HepG2 (cell line): ENCODE measurements around the gene SMARCE1. TPM values are rescaled to one million over a fixed set of nuclear protein-coding genes. Genes with fewer than 3 reads are reported as not detected.
A peak's percentile ranks its signal among the peaks of the same experiment; 100 is the strongest.

Experiments used
- ATAC-seq: fragments of 200-7000 bp; cut with Tn5 transposase; 3 replicates; pipeline ENCODE4 v1.9.1; 2020; ENCODE audit warnings: mild to moderate bottlenecking, moderate library complexity
- Bru-seq: library from RNA; stranded (reverse); fragments of 400-500 nt; gene quantifications from one replicate; lab custom pipeline; 2021; lab: Mats Ljungman, UMichigan
- BruChase-seq, 2 experiments: library from RNA; stranded (reverse); fragments of 400-500 nt; gene quantifications; one replicate each; lab custom pipeline; 2021; lab: Mats Ljungman, UMichigan
- BruUV-seq: library from RNA; stranded (reverse); fragments of 400-500 nt; replicated peaks from 2 replicates; lab custom pipeline; 2021; lab: Mats Ljungman, UMichigan
- CTCF ChIA-PET: fragments of 300-600 bp; formaldehyde crosslinking; extraction: SDS; loops from one replicate; lab custom pipeline; 2021; ENCODE audit warnings: low total read pairs, inconsistent platforms, low intra/inter-chr PET ratio; lab: Yijun Ruan, JAX
- POLR2A ChIA-PET: fragments of 350-600 bp; sonication (Branson Sonifier 250); formaldehyde crosslinking; loops from one replicate; lab custom pipeline; 2020; ENCODE audit warnings: antibody characterized with exemption, inconsistent platforms; lab: Yijun Ruan, JAX
- DNase-seq: peaks from one replicate; pipeline ENCODE4 v3.0.0-alpha.2; 2015; ENCODE audit warnings: low spot score
- FAIRE-seq: peaks from 3 replicates; lab custom pipeline; 2011; peaks lifted over from hg19 to GRCh38; lab: Jason Lieb, UNC
- H2AFZ ChIP-seq: one replicate; pipeline ENCODE4 v1.6.1; 2011; ENCODE audit warnings: low read length, inconsistent platforms
- H3K27ac ChIP-seq: fragments of 300-600 bp; 3 replicates; pipeline ENCODE4 v1.8.0; 2011; ENCODE audit warnings: mixed run types, mild to moderate bottlenecking, mixed read lengths, low read length, inconsistent platforms; ENCODE audit not compliant: insufficient read depth; ENCODE audit errors: extremely low read length
- H3K27me3 ChIP-seq, 2 experiments: fragments of 200-600 bp in 1 of 2; 2 replicates in 1 of 2; 3 replicates in 1 of 2; pipeline versions ENCODE4 v1.6.0 to v1.8.0; 2011; ENCODE audit warnings: low read length in 2 of 2, mild to moderate bottlenecking in 2 of 2, moderate library complexity in 2 of 2, inconsistent platforms in 1 of 2; ENCODE audit not compliant: insufficient read depth in 2 of 2, control insufficient read depth in 1 of 2
- H3K36me3 ChIP-seq, 2 experiments: fragments of 200-600 bp in 1 of 2; replicated peaks in 1 of 2; 2 replicates in 1 of 2; 3 replicates in 1 of 2; pipeline versions ENCODE4 v1.5.1 to v1.8.0; 2011; ENCODE audit warnings: low read length in 2 of 2, inconsistent platforms in 1 of 2; ENCODE audit not compliant: insufficient read depth in 2 of 2, control insufficient read depth in 1 of 2
- H3K4me1 ChIP-seq: 2 replicates; pipeline ENCODE4 v1.5.1; 2012; ENCODE audit warnings: low read length, inconsistent platforms; ENCODE audit not compliant: insufficient read depth
- H3K4me2 ChIP-seq: 2 replicates; pipeline ENCODE4 v1.6.0; 2011; ENCODE audit warnings: low read depth, low read length, inconsistent platforms
- H3K4me3 ChIP-seq, 3 experiments: fragments of 200-600 bp in 1 of 3; sonication (generic), shearing (Covaris generic) in 1 of 3; replicated peaks in 1 of 3; 2 replicates each; pipeline ENCODE4 v1.5.1; 2011 to 2016; ENCODE audit warnings: low read length in 3 of 3, inconsistent platforms in 2 of 3, low read depth in 2 of 3, mild to moderate bottlenecking in 2 of 3, control low read depth in 1 of 3, mixed read lengths in 1 of 3; ENCODE audit not compliant: insufficient read depth in 1 of 3
- H3K79me2 ChIP-seq: one replicate; pipeline ENCODE4 v1.6.1; 2011; ENCODE audit warnings: low read length, inconsistent platforms; ENCODE audit not compliant: insufficient read depth
- H3K9ac ChIP-seq: 2 replicates; pipeline ENCODE4 v1.6.0; 2011; ENCODE audit warnings: mild to moderate bottlenecking, low read depth, low read length, inconsistent platforms; ENCODE audit not compliant: insufficient read depth
- H3K9me3 ChIP-seq: 2 replicates; pipeline ENCODE4 v1.5.1; 2012; ENCODE audit warnings: mild to moderate bottlenecking, low read length
- H4K20me1 ChIP-seq: 2 replicates; pipeline ENCODE4 v1.6.0; 2011; ENCODE audit warnings: inconsistent platforms, mild to moderate bottlenecking, low read length, moderate library complexity; ENCODE audit not compliant: insufficient read depth
- AHDC1 ChIP-seq: sonication (generic); formaldehyde crosslinking; IDR thresholded peaks from 2 replicates; pipeline ENCODE4 v1.5.1; 2020; ENCODE audit warnings: mild to moderate bottlenecking, missing genetic modification reagents, borderline replicate concordance
- CAMTA2 ChIP-seq: sonication (generic); formaldehyde crosslinking; IDR thresholded peaks from 2 replicates; pipeline ENCODE4 v1.4.0; 2020; ENCODE audit warnings: mild to moderate bottlenecking, missing genetic modification reagents, borderline replicate concordance
- FOXO4 ChIP-seq: sonication (generic); formaldehyde crosslinking; conservative IDR thresholded peaks from 2 replicates; pipeline ENCODE4 v1.8.1; 2023; ENCODE audit warnings: missing genetic modification reagents
- SRSF1 ChIP-seq: fragments of 200-400 bp; formaldehyde crosslinking; optimal IDR thresholded peaks from 2 replicates; pipeline ENCODE3; 2017; ENCODE audit warnings: mild to moderate bottlenecking, low read depth, low read length, moderate library complexity
- UBTF ChIP-seq: sonication (generic); formaldehyde crosslinking; IDR thresholded peaks from 2 replicates; pipeline ENCODE4 v1.4.0; 2020; ENCODE audit warnings: mild to moderate bottlenecking, missing genetic modification reagents
- ZNF563 ChIP-seq: sonication (generic); formaldehyde crosslinking; IDR thresholded peaks from 2 replicates; pipeline ENCODE4 v1.8.0; 2022; ENCODE audit warnings: mild to moderate bottlenecking, moderate library complexity, missing genetic modification reagents
- WGBS: methylation state at CpG from one replicate; pipeline ENCODE4 v1.1.6; 2017; ENCODE audit warnings: low lambda C conversion rate; 5-methylcytosine and 5-hydroxymethylcytosine counted together
- in situ Hi-C: cut with HindIII; loops from 2 replicates; pipeline ENCODE4 v1.10.0; 2017; ENCODE audit warnings: low pct_unique_long_range_greater_than_20kb; ENCODE audit not compliant: extremely low pct_ligation_motif_present
- intact Hi-C: fragments of 100-400 bp; cut with micrococcal nuclease; formaldehyde crosslinking; loops from one replicate; pipeline ENCODE4 v1.10.0; 2022; ENCODE audit not compliant: unreplicated experiment
- long read RNA-seq, 2 experiments: library from RNA in 1 of 2; library from polyadenylated mRNA in 1 of 2; stranded (forward) in 1 of 2; unstranded in 1 of 2; transcript quantifications; one replicate each; pipeline ENCODE4 v2.0.0, GENCODE V29; 2019 to 2022
- polyA minus RNA-seq, 3 experiments: library from RNA; depleted of rRNA, polyadenylated mRNA; stranded (reverse); fragments of >200 nt; gene quantifications; 2 replicates each; pipeline ENCODE4 v1.2.3, GENCODE V29; 2011; ENCODE audit warnings: low replicate concordance in 1 of 3
- polyA plus RNA-seq, 8 experiments: library from polyadenylated mRNA; depleted of rRNA in 3 of 8; stranded (reverse) in 7 of 8; unstranded in 1 of 8; fragments of >200 nt; fragmentation: Illumina TruSeq in 4 of 8; extraction: Trizol in 4 of 8; gene quantifications; 2 replicates each; pipeline versions ENCODE4 v1.2.1 to v1.2.3, GENCODE V29; 2011 to 2016; ENCODE audit warnings: low read depth in 4 of 8, missing spikeins in 1 of 8, mixed read lengths in 1 of 8; ENCODE audit not compliant: insufficient read depth in 1 of 8
- total RNA-seq, 5 experiments: library from RNA; depleted of rRNA; stranded (reverse); fragments of >200 nt; fragmentation: Illumina TruSeq; extraction: Trizol; gene quantifications; 2 replicates each; pipeline ENCODE4 v1.2.3, GENCODE V29; 2016; ENCODE audit warnings: low read depth in 1 of 5

SMARCE1 gene
- total RNA-seq (2016; rRNA removed; fragmentation: Illumina TruSeq; extraction: Trizol) (127 and 168 TPM in 2 replicates), polyA plus RNA-seq (2011; rRNA removed) (34.6 and 43.5 TPM in 2 replicates), polyA minus RNA-seq (2011; rRNA and poly(A)+ RNA removed; ENCODE audit: low replicate concordance) (17.7 and 44.6 TPM in 2 replicates), Bru-seq, nascent RNA (percentile 97 among the genes with signal in this experiment), BruChase-seq, experiment 1, labeled RNA remaining after a 6-hour chase (percentile 97 among the genes with signal in this experiment), BruChase-seq, experiment 2, labeled RNA remaining after a 2-hour chase (percentile 96 among the genes with signal in this experiment)
- total RNA-seq (2016; cell fraction: cytosol; rRNA removed; fragmentation: Illumina TruSeq; extraction: Trizol; ENCODE audit: low read depth) = 29.3 and 32.5 TPM in 2 replicates
- 131 and 158 TPM in 2 replicates for total RNA-seq (2016; cell fraction: insoluble cytoplasmic fraction; rRNA removed; fragmentation: Illumina TruSeq; extraction: Trizol)
- total RNA-seq (2016; cell fraction: membrane; rRNA removed; fragmentation: Illumina TruSeq; extraction: Trizol) = 43.0 and 52.4 TPM in 2 replicates
- total RNA-seq (2016; cell fraction: nucleus; rRNA removed; fragmentation: Illumina TruSeq; extraction: Trizol) = 127 and 130 TPM in 2 replicates
- polyA plus RNA-seq (2011; cell fraction: cytosol; rRNA removed) = 18.5 and 25.3 TPM in 2 replicates
- polyA plus RNA-seq (2011; cell fraction: nucleus; rRNA removed) = 28.3 and 35.1 TPM in 2 replicates
- 73.1 and 98.6 TPM in 2 replicates for polyA plus RNA-seq (2012)
- 23.9 and 24.7 TPM in 2 replicates for polyA plus RNA-seq (2016; cell fraction: cytosol; fragmentation: Illumina TruSeq; extraction: Trizol; ENCODE audit: low read depth)
- polyA plus RNA-seq (2016; cell fraction: insoluble cytoplasmic fraction; fragmentation: Illumina TruSeq; extraction: Trizol; ENCODE audit: low read depth) = 212 and 228 TPM in 2 replicates
- polyA plus RNA-seq (2016; cell fraction: membrane; fragmentation: Illumina TruSeq; extraction: Trizol; ENCODE audit: low read depth) = 29.4 and 33.5 TPM in 2 replicates
- polyA plus RNA-seq (2016; cell fraction: nucleus; fragmentation: Illumina TruSeq; extraction: Trizol; ENCODE audit: insufficient read depth, low read depth) = 131 and 136 TPM in 2 replicates
- 18.0 and 20.6 TPM in 2 replicates for polyA minus RNA-seq (2011; cell fraction: cytosol; rRNA and poly(A)+ RNA removed)
- 170 and 179 TPM in 2 replicates for polyA minus RNA-seq (2011; cell fraction: nucleus; rRNA and poly(A)+ RNA removed)
- long read RNA-seq, experiment 1, full-length matches to known transcripts = 79 of 110 reads
- long read RNA-seq, experiment 1, partial matches to known transcripts = 27 of 110 reads
- long read RNA-seq, experiment 1, other reads (novel, unspliced or antisense) = 4 of 110 reads
- long read RNA-seq, experiment 2, full-length matches to known transcripts = 81 of 119 reads
- long read RNA-seq, experiment 2, partial matches to known transcripts = 29 of 119 reads
- long read RNA-seq, experiment 2, other reads (novel, unspliced or antisense) = 9 of 119 reads

- Histone ChIP-seq H3K36me3 (peaks cover 0 to 20% of the 10 kb centered on the region in 2 experiments; a peak in 3 of 5 replicates), H3K27ac (peak within 1 kb of the TSS; percentile 96), H3K9me3 (no peaks in the 10 kb centered on the region), H3K4me2 (peak within 1 kb of the TSS; percentile 84), H3K4me1 (peaks cover 41% of the 10 kb centered on the region), H3K4me3 (peak within 1 kb of the TSS; percentile 97), H4K20me1 (no peaks in the 10 kb centered on the region), H2AFZ (peak within 1 kb of the TSS; percentile 94), H3K27me3 (peaks cover 0 to 4% of the 10 kb centered on the region in 2 experiments; a peak in 1 of 5 replicates), H3K79me2 (peaks cover 45% of the 10 kb centered on the region), H3K9ac (peak within 1 kb of the TSS; percentile 99)
- peak; percentile 66 for DNase-seq
- peak; percentile 91 for ATAC-seq
- intact Hi-C loops (no loop called here), in situ Hi-C loops (no loop called here)
- BruUV-seq = no TSS peak
- ChIA-PET CTCF (no interaction called here), POLR2A (interaction anchor here (0.7 to 2.8 kb wide), 13 partner anchors 8 to 1041 kb away, joined by 3 to 16 read pairs (median 4); partner anchors contain the start of genes EIF1 and KRT222)
- under 1% methylated on average over 45 of the region's 64 CpGs for WGBS
- FAIRE-seq = no peak
- TF ChIP-seq CAMTA2 (CRISPR knock-in tag) = no peak
- peak; percentile 98 for TF ChIP-seq UBTF (CRISPR knock-in tag)
- peak; percentile 88 for TF ChIP-seq ZNF563
- TF ChIP-seq AHDC1 (CRISPR knock-in tag) = peak; percentile 31; the same call in 1 of the 2 replicates
- peak; percentile 93 for TF ChIP-seq SRSF1
- TF ChIP-seq FOXO4 (CRISPR knock-in tag) = peak; percentile 96; the same call in 1 of the 2 replicates
These were observed at the start of gene SMARCE1 for GRCh38 chr17:40647624-40648383. TSS of gene SMARCE1 (minus strand) at chr17:40647818. CDS start at chr17:40645802, 2,016 bp downstream.
